CD4-positive, alpha-beta memory T cell (primary cell): ENCODE measurements around the gene C5. TPM values are rescaled to one million over a fixed set of nuclear protein-coding genes. Genes with fewer than 3 reads are reported as not detected.

Experiments used
- CTCF ChIA-PET: fragments of 350-600 bp; sonication (Branson Sonifier 250); formaldehyde crosslinking; loops from one replicate; lab custom pipeline; 2021; ENCODE audit warnings: inconsistent platforms; ENCODE audit not compliant: partially characterized antibody; lab: Charles Lee
- POLR2A ChIA-PET: fragments of 350-600 bp; sonication (Branson Sonifier 250); formaldehyde crosslinking; loops from one replicate; lab custom pipeline; 2021; ENCODE audit not compliant: partially characterized antibody; lab: Charles Lee
- DNase-seq, 5 donors: peaks; one replicate each; pipeline versions ENCODE4 v3.0.0 to v3.0.0-alpha.2; 2020 to 2022; ENCODE audit warnings: mixed read lengths in 1 of 5
- H3K27ac ChIP-seq: one replicate; pipeline ENCODE4 v1.7.0; 2013; ENCODE audit warnings: low read depth, low read length
- H3K27me3 ChIP-seq: 2 replicates; pipeline ENCODE4 v1.7.0; 2013; ENCODE audit warnings: mild to moderate bottlenecking, low read length, moderate library complexity; ENCODE audit not compliant: insufficient read depth
- H3K36me3 ChIP-seq: 2 replicates; pipeline ENCODE4 v1.7.0; 2013; ENCODE audit warnings: mild to moderate bottlenecking, low read length, moderate library complexity; ENCODE audit not compliant: insufficient read depth
- H3K4me1 ChIP-seq: 2 replicates; pipeline ENCODE4 v1.7.0; 2013; ENCODE audit warnings: mild to moderate bottlenecking, low read length, moderate library complexity; ENCODE audit not compliant: insufficient read depth
- H3K4me3 ChIP-seq, 2 donors: one replicate each; pipeline ENCODE4 v1.7.0; 2013; ENCODE audit warnings: low read length in 2 of 2, mild to moderate bottlenecking in 1 of 2
- H3K9me3 ChIP-seq, 2 donors: one replicate each; pipeline ENCODE4 v1.7.0; 2013; ENCODE audit warnings: low read length in 2 of 2, control low read depth in 1 of 2; ENCODE audit not compliant: control insufficient read depth in 1 of 2
- H3K27ac Mint-ChIP-seq, 7 donors: one replicate each; pipeline ENCODE4 v1.8.0; 2020 to 2021; ENCODE audit warnings: mixed read lengths in 7 of 7, mild to moderate bottlenecking in 6 of 7, inconsistent platforms in 3 of 7, moderate library complexity in 3 of 7
- H3K27me3 Mint-ChIP-seq, 2 donors: one replicate each; pipeline ENCODE4 v1.8.0; 2020 to 2021; ENCODE audit warnings: mixed read lengths in 2 of 2
- H3K36me3 Mint-ChIP-seq, 2 donors: one replicate each; pipeline ENCODE4 v1.8.0; 2020 to 2021; ENCODE audit warnings: mixed read lengths in 2 of 2, inconsistent platforms in 1 of 2, mild to moderate bottlenecking in 1 of 2
- H3K4me1 Mint-ChIP-seq, 4 donors: one replicate each; pipeline ENCODE4 v1.8.0; 2020 to 2021; ENCODE audit warnings: mixed read lengths in 4 of 4, mild to moderate bottlenecking in 1 of 4
- H3K4me3 Mint-ChIP-seq, 8 donors: one replicate each; pipeline ENCODE4 v1.8.0; 2020 to 2021; ENCODE audit warnings: mixed read lengths in 8 of 8, mild to moderate bottlenecking in 7 of 8, moderate library complexity in 6 of 8, inconsistent platforms in 3 of 8
- H3K9me3 Mint-ChIP-seq, 8 donors: one replicate each; pipeline ENCODE4 v1.8.0; 2020 to 2021; ENCODE audit warnings: mixed read lengths in 8 of 8, mild to moderate bottlenecking in 5 of 8, inconsistent platforms in 3 of 8, moderate library complexity in 1 of 8
- intact Hi-C: fragments of 100-400 bp; cut with micrococcal nuclease; formaldehyde crosslinking; loops from one replicate; pipeline ENCODE4 v1.15.1; 2023
- polyA plus RNA-seq, 2 donors: library from polyadenylated mRNA; unstranded; fragments of 300-500 nt; fragmentation: Illumina TruSeq; gene quantifications; one replicate each; pipeline ENCODE4 v1.2.3, GENCODE V29; 2021
- total RNA-seq, 2 experiments: library from RNA; stranded (reverse); gene quantifications; one replicate each; pipeline ENCODE4 v1.2.3, GENCODE V29; 2021

Gene C5
- total and polyA plus RNA-seq, 4 experiments from 2014 or later: 0.28 to 3.2 (median 1.3) TPM

DNA sequence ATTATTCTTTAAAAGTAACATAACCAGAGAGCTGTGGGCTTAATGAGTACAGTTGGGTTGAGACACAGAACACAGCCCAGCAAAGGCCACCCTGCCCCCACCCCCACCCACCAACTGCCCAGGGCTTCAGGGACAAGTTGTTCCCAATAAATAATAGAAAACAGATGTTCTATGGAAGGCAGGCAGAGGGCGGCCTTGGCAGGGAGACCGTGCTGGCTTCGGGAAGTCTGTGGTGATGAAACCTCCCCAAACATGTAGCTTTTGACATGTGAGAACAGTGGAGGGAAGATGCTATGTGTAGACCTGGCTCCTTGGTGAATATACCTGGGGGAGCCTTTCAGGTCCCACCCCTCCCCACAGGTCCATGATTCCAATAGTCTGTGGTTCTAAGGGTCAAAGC lies 133.5 kb downstream of the C5 start:
- intact Hi-C loops: loop anchor here (1.0 kb wide), 1 partner anchor 10 kb away; the partner anchor contains the start of gene TRAF1
- Histone ChIP-seq H3K9me3 (no peaks in the 10 kb centered on the region), H3K36me3 (peaks cover 54% of the 10 kb centered on the region), H3K4me1 (peaks cover 92% of the 10 kb centered on the region), H3K27me3 (no peaks in the 10 kb centered on the region), H3K4me3 (no peak overlapping the region), H3K27ac (peak overlapping the region; percentile 50)
- H3K27me3 Mint-ChIP-seq: no peaks in the 10 kb centered on the region
- POLR2A ChIA-PET: interaction anchor here (1.0 to 74.5 kb wide), 4 partner anchors 3 to 158 kb away, joined by 3 to 5577 read pairs (median 2790); partner anchors contain the start of genes FBXW2, PHF19 and TRAF1
- H3K9me3 Mint-ChIP-seq: peaks cover 0 to 2% (median 0%) of the 10 kb centered on the region in 8 donors
- DNase-seq: no peak
- peak overlapping the region; percentile 78 to 96 (median 89) for H3K27ac Mint-ChIP-seq
- CTCF ChIA-PET: interaction anchor here (1.0 to 2.9 kb wide), 15 partner anchors 9 to 47 kb away, joined by 3 to 14 read pairs (median 6); partner anchors contain the start of gene TRAF1
- H3K4me3 Mint-ChIP-seq: peak overlapping the region; percentile 2 to 84 (median 69)
- H3K36me3 Mint-ChIP-seq: peaks cover 71 to 85% of the 10 kb centered on the region in 2 donors
- H3K4me1 Mint-ChIP-seq: peaks cover 59 to 98% (median 79%) of the 10 kb centered on the region in 4 donors

GRCh38 chr9:120915854-120916470 lies 134.1 kb downstream of the C5 start:
- no peaks in the 10 kb centered on the region for H3K27me3 ChIP-seq
- ChIA-PET POLR2A (interaction anchor here (1.0 to 74.5 kb wide), 4 partner anchors 2 to 157 kb away, joined by 3 to 5577 read pairs (median 2790); partner anchors contain the start of genes FBXW2, PHF19 and TRAF1), CTCF (interaction anchor here (1.0 to 2.9 kb wide), 12 partner anchors 11 to 156 kb away, joined by 3 to 14 read pairs (median 8); partner anchors contain the start of gene TRAF1)
- H3K4me3 ChIP-seq: no peak overlapping the region
- intact Hi-C loops: loop anchor here (1.0 kb wide), 1 partner anchor 10 kb away; the partner anchor contains the start of gene TRAF1
- peaks cover 92% of the 10 kb centered on the region for H3K4me1 ChIP-seq
- Mint-ChIP-seq H3K4me3 (peak overlapping the region; percentile 45 to 84 (median 72)), H3K27ac (peak overlapping the region; percentile 72 to 96 (median 89)), H3K27me3 (no peaks in the 10 kb centered on the region), H3K9me3 (peaks cover 0 to 2% (median 0%) of the 10 kb centered on the region in 8 donors), H3K4me1 (peaks cover 55 to 96% (median 78%) of the 10 kb centered on the region in 4 donors), H3K36me3 (peaks cover 72 to 85% of the 10 kb centered on the region in 2 donors)
- peaks cover 60% of the 10 kb centered on the region for H3K36me3 ChIP-seq
- H3K27ac ChIP-seq: peak overlapping the region; percentile 50
- no peaks in the 10 kb centered on the region for H3K9me3 ChIP-seq
- peak in 4 of 5 donors; percentile 60 to 74 (median 68) for DNase-seq

DNA sequence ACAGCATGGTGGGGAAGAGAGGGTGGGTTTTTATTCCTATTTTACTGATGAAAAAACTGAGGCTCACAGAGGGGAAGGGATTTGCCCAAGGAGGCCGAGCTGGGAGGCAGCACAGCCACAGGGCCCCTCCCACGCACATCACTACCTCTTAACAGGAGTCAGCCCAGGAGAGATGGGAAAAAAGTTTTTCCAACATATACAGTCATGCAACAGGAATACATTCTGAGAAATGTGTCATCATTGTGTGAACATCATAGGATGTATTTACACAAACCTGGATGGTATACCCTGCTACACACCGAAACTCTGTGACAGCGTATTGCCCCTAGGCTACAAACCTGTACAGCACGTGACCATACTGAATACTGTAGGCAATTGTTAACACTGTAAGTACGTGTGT lies 135.1 kb downstream of the C5 start:
- Histone ChIP-seq H3K27ac (peak overlapping the region; percentile 50), H3K4me1 (peaks cover 92% of the 10 kb centered on the region), H3K27me3 (no peaks in the 10 kb centered on the region), H3K4me3 (no peak overlapping the region), H3K36me3 (peaks cover 68% of the 10 kb centered on the region), H3K9me3 (no peaks in the 10 kb centered on the region)
- Mint-ChIP-seq H3K27ac (peak overlapping the region in 5 of 7 donors; percentile 29 to 88 (median 77)), H3K27me3 (no peaks in the 10 kb centered on the region), H3K9me3 (peaks cover 0 to 2% (median 0%) of the 10 kb centered on the region in 8 donors), H3K36me3 (peaks cover 76 to 87% of the 10 kb centered on the region in 2 donors), H3K4me1 (peaks cover 53 to 96% (median 77%) of the 10 kb centered on the region in 4 donors), H3K4me3 (peak overlapping the region in 1 of 8 donors; percentile 3)
- ChIA-PET CTCF (interaction anchor here (1.1 to 2.9 kb wide), 6 partner anchors 11 to 157 kb away, joined by 4 to 12 read pairs (median 10); no protein-coding TSS in a partner anchor), POLR2A (interaction anchor here (62.9 to 74.5 kb wide), 2 partner anchors 1 to 22 kb away, joined by 5577 read pairs; partner anchors contain the start of genes PHF19 and TRAF1)
- DNase-seq: no peak
- intact Hi-C loops: no loop called here

GRCh38 chr9:120914396-120914795 lies 135.7 kb downstream of the C5 start:
- ChIA-PET CTCF (interaction anchor here (2.0 kb wide), 1 partner anchor 11 kb away, joined by 7 read pairs; no protein-coding TSS in a partner anchor), POLR2A (interaction anchor here (62.9 to 74.5 kb wide), 2 partner anchors 1 to 22 kb away, joined by 5577 read pairs; partner anchors contain the start of genes PHF19 and TRAF1)
- Mint-ChIP-seq H3K27me3 (no peaks in the 10 kb centered on the region), H3K4me1 (peaks cover 49 to 95% (median 76%) of the 10 kb centered on the region in 4 donors), H3K4me3 (peak overlapping the region in 1 of 8 donors; percentile 3), H3K9me3 (peaks cover 0 to 2% (median 0%) of the 10 kb centered on the region in 8 donors), H3K36me3 (peaks cover 74 to 87% of the 10 kb centered on the region in 2 donors), H3K27ac (peak overlapping the region in 6 of 7 donors; percentile 35 to 88 (median 57))
- H3K9me3 ChIP-seq: no peaks in the 10 kb centered on the region
- H3K36me3 ChIP-seq: peaks cover 73% of the 10 kb centered on the region
- no peaks in the 10 kb centered on the region for H3K27me3 ChIP-seq
- intact Hi-C loops: no loop called here
- H3K4me3 ChIP-seq: no peak overlapping the region
- no peak for DNase-seq
- H3K27ac ChIP-seq: peak overlapping the region; percentile 50
- peaks cover 92% of the 10 kb centered on the region for H3K4me1 ChIP-seq

DNA sequence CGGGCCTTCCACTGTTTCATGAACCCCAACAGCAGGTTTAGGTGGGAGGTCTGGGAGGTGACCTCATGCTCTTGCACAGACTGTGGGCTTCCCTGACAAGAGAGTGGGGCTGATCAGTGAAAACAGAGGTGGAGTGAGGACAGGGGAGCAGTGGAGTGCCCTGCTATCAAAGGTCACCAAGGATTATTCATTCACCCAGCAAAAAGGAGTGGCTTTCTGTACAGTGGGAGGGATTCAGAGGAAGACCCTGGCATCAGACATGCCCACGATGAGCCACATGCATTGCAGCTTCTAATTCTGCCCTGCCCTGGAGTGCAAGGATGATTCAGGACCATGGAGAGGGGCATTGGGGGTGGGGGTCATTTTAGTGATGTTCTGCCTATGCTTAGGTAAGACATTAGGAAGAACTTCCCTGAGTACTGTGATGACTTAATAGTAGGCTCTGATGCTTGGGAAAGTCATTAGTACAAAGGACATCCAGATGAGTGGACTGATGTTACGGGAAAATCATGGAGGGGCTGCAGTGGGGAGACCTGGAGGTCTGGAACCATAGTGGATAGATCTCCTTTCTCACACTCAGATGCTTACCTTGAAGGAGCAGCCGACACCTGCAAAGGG lies 136.3 kb downstream of the C5 start:
- Mint-ChIP-seq H3K27me3 (no peaks in the 10 kb centered on the region), H3K9me3 (peaks cover 0 to 2% (median 0%) of the 10 kb centered on the region in 8 donors), H3K4me1 (peaks cover 47 to 93% (median 76%) of the 10 kb centered on the region in 4 donors), H3K4me3 (peak overlapping the region in 3 of 8 donors; percentile 22 to 38 (median 29)), H3K27ac (peak overlapping the region in 6 of 7 donors; percentile 59 to 88 (median 72)), H3K36me3 (peaks cover 77 to 87% of the 10 kb centered on the region in 2 donors)
- H3K9me3 ChIP-seq: no peaks in the 10 kb centered on the region
- no peaks in the 10 kb centered on the region for H3K27me3 ChIP-seq
- no peak overlapping the region for H3K4me3 ChIP-seq
- intact Hi-C loops: no loop called here
- CTCF ChIA-PET: interaction anchor here (1.1 to 3.6 kb wide), 3 partner anchors 11 to 23 kb away, joined by 3 to 16 read pairs (median 7); no protein-coding TSS in a partner anchor
- DNase-seq: no peak
- POLR2A ChIA-PET: interaction anchor here (2.5 to 74.5 kb wide), 3 partner anchors 0 to 67 kb away, joined by 7 to 5577 read pairs (median 5577); partner anchors contain the start of genes PHF19 and TRAF1
- H3K4me1 ChIP-seq: peaks cover 92% of the 10 kb centered on the region
- peak overlapping the region; percentile 50 for H3K27ac ChIP-seq
- peaks cover 79% of the 10 kb centered on the region for H3K36me3 ChIP-seq

GRCh38 chr9:120912958-120913646 lies 137.0 kb downstream of the C5 start:
- peaks cover 43 to 87% (median 71%) of the 10 kb centered on the region in 4 donors for H3K4me1 Mint-ChIP-seq
- Histone ChIP-seq H3K27me3 (no peaks in the 10 kb centered on the region), H3K27ac (peak overlapping the region; percentile 21), H3K9me3 (no peaks in the 10 kb centered on the region), H3K4me1 (peaks cover 87% of the 10 kb centered on the region), H3K4me3 (no peak overlapping the region), H3K36me3 (peaks cover 76% of the 10 kb centered on the region)
- no peak for DNase-seq
- ChIA-PET CTCF (interaction anchor here (1.1 to 3.6 kb wide), 5 partner anchors 9 to 24 kb away, joined by 3 to 16 read pairs (median 7); no protein-coding TSS in a partner anchor), POLR2A (interaction anchor here (2.5 to 74.5 kb wide), 3 partner anchors 0 to 66 kb away, joined by 7 to 5577 read pairs (median 5577); partner anchors contain the start of genes PHF19 and TRAF1)
- intact Hi-C loops: no loop called here
- H3K4me3 Mint-ChIP-seq: peak overlapping the region in 3 of 8 donors; percentile 34 to 52 (median 34)
- H3K27ac Mint-ChIP-seq: peak overlapping the region; percentile 67 to 96 (median 87)
- H3K9me3 Mint-ChIP-seq: peaks cover 0 to 2% (median 0%) of the 10 kb centered on the region in 8 donors
- no peaks in the 10 kb centered on the region for H3K27me3 Mint-ChIP-seq
- peaks cover 72 to 83% of the 10 kb centered on the region in 2 donors for H3K36me3 Mint-ChIP-seq
